Right renal pelvis (tissue), 4 donors: ENCODE data around the gene EPB41L2. TPM values are rescaled to one million over a fixed set of nuclear protein-coding genes. Genes with fewer than 3 reads are reported as not detected.
"Not testable (repeated sequence)": the region's sequence is repeated elsewhere in the genome, so short reads cannot be mapped to it uniquely, and the experiment has no call there.

Source experiments
- DNase-seq, 4 donors: peaks; one replicate each; pipeline ENCODE4 v3.0.0-alpha.2; 2013; ENCODE audit warnings: low read depth in 4 of 4, low spot score in 3 of 4, missing footprints in 1 of 4
- polyA plus RNA-seq, 4 donors: library from polyadenylated mRNA; unstranded; fragments of 120-200 nt; gene quantifications; one replicate each; pipeline ENCODE4 v1.2.1, GENCODE V29; 2013; ENCODE audit not compliant: insufficient read length in 4 of 4

The EPB41L2 gene
- polyA plus RNA-seq, 4 donors: 123 to 172 (median 168) TPM

GRCh38 chr6:130961148-130961547, 101.9 kb downstream of the EPB41L2 start:
- DNase-seq: no peak

- no peak for DNase-seq
Observed at GRCh38 chr6:130959951-130960350, 103.1 kb downstream of the EPB41L2 start.

- DNase-seq: no peak
Observed at GRCh38 chr6:130958468-130958867, 104.6 kb downstream of the EPB41L2 start.

DNA sequence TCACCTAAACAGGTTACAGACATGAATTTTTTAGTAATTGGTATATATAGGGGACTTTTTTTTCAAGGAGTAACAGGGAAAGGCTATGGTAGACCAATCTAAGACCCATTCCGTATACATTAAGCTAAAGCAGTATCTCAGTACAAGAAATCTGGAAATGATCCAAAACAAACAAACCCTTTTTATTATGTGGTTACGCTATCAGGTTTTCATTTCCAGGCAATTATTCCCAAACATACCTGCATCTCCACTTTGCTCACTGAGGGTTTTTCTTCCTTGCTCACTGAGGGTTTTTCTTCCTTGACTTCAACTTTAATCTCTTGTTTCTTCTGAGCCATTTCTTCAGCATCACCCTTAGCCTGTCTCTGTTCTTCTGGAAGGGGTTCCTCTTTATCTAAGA, 107.3 kb downstream of the EPB41L2 start:
- no peak for DNase-seq

DNA sequence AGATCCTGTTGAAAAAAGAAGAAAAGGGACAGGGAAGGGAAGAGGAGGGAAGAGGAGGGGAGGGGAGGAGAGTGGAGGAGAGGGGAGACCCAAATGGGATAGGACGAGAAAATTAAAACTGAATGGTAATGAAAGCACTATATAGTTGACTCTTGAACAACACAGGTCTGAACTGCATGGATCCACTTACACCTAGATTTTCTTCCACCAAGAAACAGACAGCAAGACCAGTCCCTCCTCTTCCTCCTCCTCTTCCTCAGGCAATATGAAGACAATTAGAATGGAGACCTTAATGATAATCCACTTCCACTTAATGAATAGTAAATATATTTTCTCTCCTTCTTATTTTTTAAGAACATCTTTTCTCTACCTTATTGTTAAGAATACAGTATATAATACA, 113.5 kb downstream of the EPB41L2 start:
- no peak for DNase-seq

- no peak for DNase-seq
Observed at GRCh38 chr6:130947464-130947863, 115.6 kb downstream of the EPB41L2 start.

GRCh38 chr6:130946076-130946475, 117.0 kb downstream of the EPB41L2 start:
- DNase-seq: no peak

- no peak for DNase-seq
Observed at GRCh38 chr6:130945401-130945919, 117.6 kb downstream of the EPB41L2 start.

DNA sequence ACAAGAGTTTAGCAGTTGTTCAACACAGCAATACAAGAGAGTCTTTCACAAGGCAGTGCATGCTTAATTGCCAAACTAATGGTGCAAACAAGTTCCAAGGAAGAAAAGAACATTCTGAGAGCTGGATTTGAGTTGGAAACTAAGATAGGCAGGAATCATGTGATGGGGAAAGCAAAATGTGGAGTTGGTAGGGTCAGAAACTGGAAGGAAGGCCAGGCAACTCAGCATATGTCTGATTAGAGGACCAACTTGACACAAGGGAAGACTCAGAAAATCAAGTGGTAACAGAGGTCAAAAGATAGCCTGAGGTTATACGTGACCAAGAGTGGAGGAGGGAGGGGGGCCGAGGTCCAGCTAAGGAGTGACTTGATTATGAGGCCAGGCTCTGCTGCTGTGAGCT, 118.6 kb downstream of the EPB41L2 start:
- DNase-seq: no peak

DNA sequence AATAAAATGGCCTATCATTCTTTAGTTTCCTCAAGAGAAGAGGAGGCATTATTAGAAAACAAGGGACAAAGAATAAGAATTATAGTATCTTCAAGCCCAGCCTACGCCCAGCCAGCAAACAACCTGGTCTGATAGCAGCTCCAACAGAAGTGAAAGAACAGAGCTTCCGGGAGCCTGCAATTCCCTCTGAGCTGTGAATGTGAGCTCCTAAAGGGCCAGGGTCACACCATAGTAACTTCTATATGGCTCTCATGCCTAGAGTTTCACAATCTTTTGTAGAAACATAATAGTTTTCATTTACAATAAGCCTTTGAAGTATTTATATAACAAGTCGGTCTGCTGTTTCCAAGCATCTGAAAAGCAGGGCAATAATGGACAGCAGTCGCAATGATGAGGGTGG, 119.3 kb downstream of the EPB41L2 start:
- DNase-seq: no peak

DNA sequence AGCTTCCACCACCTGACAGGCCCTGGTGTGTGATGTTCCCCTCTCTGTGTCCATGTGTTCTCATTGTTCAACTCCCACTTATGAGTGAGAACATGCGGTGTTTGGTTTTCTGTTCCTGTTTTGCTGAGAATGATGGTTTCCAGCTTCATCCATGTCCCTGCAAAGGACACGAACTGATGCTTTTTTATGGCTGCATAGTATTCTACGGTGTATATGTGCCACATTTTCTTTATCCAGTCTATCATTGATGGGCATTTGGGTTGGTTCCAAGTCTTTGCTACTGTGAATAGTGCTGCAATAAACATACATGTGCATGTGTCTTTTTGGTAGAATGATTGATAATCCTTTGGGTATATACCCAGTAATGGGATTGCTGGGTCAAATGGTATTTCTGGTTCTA, 120.3 kb downstream of the EPB41L2 start:
- DNase-seq: not testable (repeated sequence)

- DNase-seq: no peak
Observed at GRCh38 chr6:130937942-130938604, 125.0 kb downstream of the EPB41L2 start.

GRCh38 chr6:130936933-130937332, 126.1 kb downstream of the EPB41L2 start:
- DNase-seq: no peak

- no peak for DNase-seq
Observed at GRCh38 chr6:130935978-130936377, 127.1 kb downstream of the EPB41L2 start.

- no peak for DNase-seq
Observed at GRCh38 chr6:130934848-130935585, 128.0 kb downstream of the EPB41L2 start.

DNA sequence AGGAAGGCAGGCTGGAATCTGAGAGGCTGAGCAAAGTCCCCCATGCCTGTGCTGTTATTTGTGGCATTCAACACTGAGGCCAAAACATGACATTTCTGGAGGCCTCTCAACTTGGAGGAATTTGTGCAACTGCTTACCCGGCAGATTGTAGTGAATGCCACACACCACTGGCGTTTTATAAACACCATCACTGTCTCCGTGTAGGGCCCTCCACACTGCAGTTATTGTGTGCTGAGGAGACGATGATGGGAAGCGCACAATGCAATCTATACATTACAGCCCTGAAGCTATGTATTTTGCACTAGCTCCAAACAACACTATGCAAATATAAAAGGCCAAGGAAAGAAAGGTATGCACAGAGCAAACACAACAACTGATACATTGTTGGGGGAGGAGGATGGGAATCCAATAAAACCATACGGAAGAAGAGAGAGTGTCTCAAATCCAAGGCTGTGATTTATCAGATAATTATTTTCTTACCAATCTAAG, 129.3 kb downstream of the EPB41L2 start:
- DNase-seq: no peak

GRCh38 chr6:130932921-130933320, 130.1 kb downstream of the EPB41L2 start:
- DNase-seq: no peak

DNA sequence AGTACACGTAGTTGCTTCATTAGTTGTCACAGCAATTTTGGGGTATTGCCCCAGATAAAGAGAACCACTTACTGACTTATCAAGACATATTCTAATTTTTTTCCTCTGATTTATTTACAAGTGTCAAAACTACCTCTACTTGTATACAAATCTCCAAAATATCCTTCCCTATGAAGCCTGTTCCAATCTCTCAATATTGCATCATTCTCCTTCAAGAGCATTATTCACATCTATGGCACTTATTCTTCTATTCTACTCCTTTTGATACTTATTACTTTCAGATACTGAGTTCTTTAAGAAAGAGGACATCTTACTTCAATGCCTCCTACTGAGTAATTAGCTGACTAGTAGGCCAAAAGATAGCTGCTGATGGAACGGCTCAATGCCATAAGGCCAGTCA, 130.6 kb downstream of the EPB41L2 start:
- DNase-seq: no peak

DNA sequence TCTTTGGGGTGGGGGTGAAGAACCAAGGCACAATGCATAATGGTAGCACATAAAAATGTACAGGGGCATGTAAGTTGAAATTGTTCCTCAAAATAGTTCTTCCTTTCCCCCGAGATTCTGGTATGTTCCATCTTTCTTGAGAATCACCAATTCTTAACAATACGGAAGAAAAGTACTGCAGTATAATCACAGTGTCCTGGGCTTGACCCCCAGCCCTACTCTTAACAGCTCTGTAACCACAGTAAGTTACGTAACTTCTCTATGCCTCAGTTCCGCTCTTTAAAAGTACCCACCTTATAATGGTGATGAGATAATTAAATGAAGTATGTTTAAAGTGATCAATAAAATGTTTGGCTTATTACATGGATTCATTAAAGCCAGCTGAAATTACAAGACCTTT, 131.4 kb downstream of the EPB41L2 start:
- no peak for DNase-seq

DNA sequence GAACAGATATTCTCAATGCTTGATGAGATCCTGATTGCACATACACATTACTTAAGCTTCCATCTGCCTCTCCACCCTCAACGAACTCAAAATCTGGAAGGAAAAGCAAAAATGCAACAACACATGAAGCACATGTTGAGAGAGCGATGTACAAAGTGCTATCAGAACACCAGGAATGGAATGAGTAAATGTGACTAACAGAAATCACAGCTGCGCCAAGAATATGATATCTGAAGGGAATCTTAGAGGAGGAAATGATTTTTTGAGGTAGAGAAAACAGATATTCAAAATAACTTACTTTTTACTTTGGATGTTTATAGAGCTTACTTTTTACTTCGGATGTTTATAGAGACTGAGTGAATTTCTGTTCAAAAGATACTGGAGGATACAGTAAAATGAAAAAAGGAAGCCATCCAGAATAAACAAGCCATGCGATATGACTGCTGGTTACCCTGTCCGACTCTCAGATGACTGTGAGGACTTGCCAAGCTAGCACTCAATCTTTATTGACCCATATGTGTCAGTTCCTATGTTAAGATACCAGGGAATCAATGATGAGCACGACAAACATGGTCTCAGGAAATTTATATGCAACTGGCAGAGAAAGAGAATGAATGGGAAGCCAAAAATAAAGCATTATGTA, 133.9 kb downstream of the EPB41L2 start:
- DNase-seq: no peak

GRCh38 chr6:130928158-130928912, 134.7 kb downstream of the EPB41L2 start:
- DNase-seq: no peak
